ENCODE data around the gene PRSS53. TPM values are rescaled to one million over a fixed set of nuclear protein-coding genes. Genes with fewer than 3 reads are reported as not detected.

Gene PRSS53
- total and polyA plus RNA-seq, 3 donors from 2014 or later, result 1.1 to 6.1 (median 2.7) TPM

- WGBS, 2 donors, result 92 to 93% methylated on average over 10 to 14 of the region's 15 CpGs
- intact Hi-C loops (cut with DNase I; ENCODE audit: low total_unique reads), result no loop called here
- H3K36me3 ChIP-seq (ENCODE audit: low read depth, missing control alignments), result no peaks in the 10 kb centered on the region
Measured at GRCh38 chr16:31078597-31079341, 10.0 kb downstream of the PRSS53 start.

GRCh38 chr16:31077592-31078396, 10.9 kb downstream of the PRSS53 start:
- H3K36me3 ChIP-seq (ENCODE audit: low read depth, missing control alignments), result no peaks in the 10 kb centered on the region
- DNase-seq, result no peak
- H3K9me3 ChIP-seq, result no peaks in the 10 kb centered on the region
- no peak for TF ChIP-seq POLR2A (IDR thresholded peaks at IDR 0.05)
- no peak for TF ChIP-seq CTCF (IDR thresholded peaks at IDR 0.05)
- H3K27ac ChIP-seq, result no peak overlapping the region
- H3K27me3 ChIP-seq, result no peaks in the 10 kb centered on the region
- no peak overlapping the region for H3K4me3 ChIP-seq
- 93 to 95% methylated on average over 8 to 30 of the region's 30 CpGs for WGBS, 2 donors
- intact Hi-C loops (cut with DNase I; ENCODE audit: low total_unique reads), result no loop called here
- peaks cover 16% of the 10 kb centered on the region for H3K4me1 ChIP-seq

More at GRCh38 chr16:31078597-31079341, 10.0 kb downstream of the PRSS53 start:
- no peak for DNase-seq
- Histone ChIP-seq H3K4me3 (no peak overlapping the region), H3K27ac (no peak overlapping the region), H3K27me3 (no peaks in the 10 kb centered on the region), H3K9me3 (no peaks in the 10 kb centered on the region), H3K4me1 (peaks cover 24% of the 10 kb centered on the region)
- TF ChIP-seq POLR2A (IDR thresholded peaks at IDR 0.05) (no peak), CTCF (IDR thresholded peaks at IDR 0.05) (no peak)

GRCh38 chr16:31077024-31077423, 11.7 kb downstream of the PRSS53 start:
- 91% methylated on average over 13 of the region's 13 CpGs; no CpG with 5 or more reads in 1 of the 2 donors for WGBS, 2 donors
- Histone ChIP-seq H3K27ac (no peak overlapping the region), H3K4me3 (no peak overlapping the region), H3K4me1 (peaks cover 12% of the 10 kb centered on the region), H3K36me3 (ENCODE audit: low read depth, missing control alignments) (no peaks in the 10 kb centered on the region), H3K9me3 (no peaks in the 10 kb centered on the region), H3K27me3 (no peaks in the 10 kb centered on the region)
- intact Hi-C loops (cut with DNase I; ENCODE audit: low total_unique reads), result no loop called here
- DNase-seq, result no peak
- TF ChIP-seq POLR2A (IDR thresholded peaks at IDR 0.05) (no peak), CTCF (IDR thresholded peaks at IDR 0.05) (no peak)

DNA sequence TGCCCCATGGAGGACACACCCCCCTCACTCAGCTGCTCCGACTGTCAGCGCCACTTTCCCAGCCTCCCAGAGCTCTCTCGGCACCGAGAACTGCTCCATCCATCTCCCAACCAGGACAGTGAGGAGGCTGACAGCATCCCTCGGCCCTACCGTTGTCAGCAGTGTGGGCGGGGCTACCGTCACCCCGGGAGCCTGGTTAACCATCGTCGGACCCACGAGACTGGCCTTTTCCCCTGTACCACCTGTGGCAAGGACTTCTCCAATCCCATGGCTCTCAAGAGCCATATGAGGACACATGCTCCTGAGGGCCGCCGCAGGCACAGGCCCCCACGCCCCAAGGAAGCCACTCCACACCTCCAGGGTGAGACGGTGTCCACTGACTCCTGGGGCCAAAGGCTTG, 12.4 kb downstream of the PRSS53 start:
- WGBS, 2 donors, result 70 to 81% methylated on average over 13 to 16 of the region's 16 CpGs
- no peak for DNase-seq
- no peaks in the 10 kb centered on the region for H3K36me3 ChIP-seq (ENCODE audit: low read depth, missing control alignments)

More for the DNA sequence above, 12.4 kb downstream of the PRSS53 start:
- H3K4me3 ChIP-seq, result no peak overlapping the region
- H3K27me3 ChIP-seq, result no peaks in the 10 kb centered on the region
- intact Hi-C loops (cut with DNase I; ENCODE audit: low total_unique reads), result no loop called here
- peaks cover 16% of the 10 kb centered on the region for H3K4me1 ChIP-seq
- TF ChIP-seq CTCF (IDR thresholded peaks at IDR 0.05), result no peak
- no peak for TF ChIP-seq POLR2A (IDR thresholded peaks at IDR 0.05)
- H3K9me3 ChIP-seq, result no peaks in the 10 kb centered on the region
- H3K27ac ChIP-seq, result no peak overlapping the region

All from testis (tissue), 3 donors.